Hematopoietic multipotent progenitor cell treated with erythropoietin and hydrocortisone succinate and interleukin-3 and kit ligand, for 4 days (in vitro differentiated cells): ENCODE results near the gene FOXL3.

ENCODE experiments used
- DNase-seq: peaks from one replicate; pipeline ENCODE4 v3.0.0-alpha.2; 2015

FOXL3 gene

GRCh38 chr7:269721-270120 lies 20.2 kb upstream of the FOXL3 start:
- DNase-seq: no peak

GRCh38 chr7:270351-270983 lies 19.5 kb upstream of the FOXL3 start:
- DNase-seq: no peak

GRCh38 chr7:271266-272107 lies 18.5 kb upstream of the FOXL3 start:
- no peak for DNase-seq

GRCh38 chr7:272108-272615 lies 17.8 kb upstream of the FOXL3 start:
- DNase-seq: no peak

- DNase-seq: no peak
Observed at GRCh38 chr7:272631-273030, 17.3 kb upstream of the FOXL3 start.

GRCh38 chr7:273327-273726 lies 16.6 kb upstream of the FOXL3 start:
- DNase-seq: no peak

GRCh38 chr7:274266-274665 lies 15.7 kb upstream of the FOXL3 start:
- peak; percentile 60 for DNase-seq

- DNase-seq: no peak
Observed at GRCh38 chr7:276230-276835, 13.6 kb upstream of the FOXL3 start.

GRCh38 chr7:277228-277627 lies 12.7 kb upstream of the FOXL3 start:
- DNase-seq: no peak

- no peak for DNase-seq
Observed at GRCh38 chr7:278081-278480, 11.9 kb upstream of the FOXL3 start.

GRCh38 chr7:279821-280220 lies 10.1 kb upstream of the FOXL3 start:
- DNase-seq: no peak

GRCh38 chr7:280461-280860 lies 9.5 kb upstream of the FOXL3 start:
- no peak for DNase-seq

GRCh38 chr7:281637-282036 lies 8.3 kb upstream of the FOXL3 start:
- DNase-seq: no peak

GRCh38 chr7:282621-283020 lies 7.3 kb upstream of the FOXL3 start:
- DNase-seq: no peak

GRCh38 chr7:284762-285722 lies 4.9 kb upstream of the FOXL3 start:
- no peak for DNase-seq

GRCh38 chr7:285731-286130 lies 4.2 kb upstream of the FOXL3 start:
- no peak for DNase-seq

- no peak for DNase-seq
Observed at GRCh38 chr7:286266-286665, 3.7 kb upstream of the FOXL3 start.

GRCh38 chr7:288671-289101 lies 1.3 kb upstream of the FOXL3 start:
- no peak for DNase-seq

GRCh38 chr7:289209-289755 lies 688 bp upstream of the FOXL3 start:
- no peak for DNase-seq

GRCh38 chr7:290554-291372 lies 793 bp downstream of the FOXL3 start:
- no peak for DNase-seq

GRCh38 chr7:291373-292092 lies 1.6 kb downstream of the FOXL3 start:
- no peak for DNase-seq
